NCI-H446 (cell line): Measurements from ENCODE around the gene C5orf47.
A peak's percentile ranks its signal among the peaks of the same experiment; 100 is the strongest.

Experiments
- DNase-seq, 2 experiments: peaks; one replicate each; lab custom pipeline; 2025; lab: John Stamatoyannopoulos, UW

C5orf47 gene

DNA sequence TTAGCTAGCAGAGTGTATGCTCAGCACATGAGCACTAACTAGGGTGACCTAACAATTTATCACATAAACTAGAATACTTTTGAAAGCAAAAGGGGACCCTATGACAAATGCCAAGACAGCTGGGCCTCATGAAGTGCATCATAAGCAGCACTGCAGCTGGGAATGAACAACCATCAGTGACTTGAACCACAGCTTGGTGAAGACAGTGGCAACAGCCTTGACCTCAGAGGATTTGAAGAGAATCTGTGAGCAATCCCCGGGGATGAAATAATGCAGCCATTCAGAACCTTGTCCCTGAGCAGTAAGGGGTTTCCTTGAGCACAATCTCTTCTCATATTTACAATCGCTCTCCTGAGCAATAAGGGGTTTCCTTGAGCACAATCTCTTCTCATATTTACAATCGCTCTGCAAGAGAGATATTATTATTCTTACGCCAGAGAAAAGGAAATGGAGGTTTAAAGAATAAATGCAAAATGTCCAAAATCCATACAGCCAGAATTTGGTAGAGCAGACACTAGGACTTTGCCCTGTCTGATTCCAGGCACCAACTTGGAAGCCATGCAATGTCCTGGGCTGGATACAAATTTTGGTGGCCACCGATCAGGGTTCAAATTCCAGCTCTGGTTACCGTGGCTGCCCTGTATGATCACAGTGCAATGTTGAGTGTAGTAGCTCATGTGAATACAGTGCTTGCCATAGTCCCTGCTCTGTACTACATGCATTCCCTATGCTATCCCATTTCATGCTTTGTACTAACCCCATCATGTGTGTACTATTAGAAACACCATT is 55.7 kb downstream of the C5orf47 start:
- DNase-seq: no peak

DNA sequence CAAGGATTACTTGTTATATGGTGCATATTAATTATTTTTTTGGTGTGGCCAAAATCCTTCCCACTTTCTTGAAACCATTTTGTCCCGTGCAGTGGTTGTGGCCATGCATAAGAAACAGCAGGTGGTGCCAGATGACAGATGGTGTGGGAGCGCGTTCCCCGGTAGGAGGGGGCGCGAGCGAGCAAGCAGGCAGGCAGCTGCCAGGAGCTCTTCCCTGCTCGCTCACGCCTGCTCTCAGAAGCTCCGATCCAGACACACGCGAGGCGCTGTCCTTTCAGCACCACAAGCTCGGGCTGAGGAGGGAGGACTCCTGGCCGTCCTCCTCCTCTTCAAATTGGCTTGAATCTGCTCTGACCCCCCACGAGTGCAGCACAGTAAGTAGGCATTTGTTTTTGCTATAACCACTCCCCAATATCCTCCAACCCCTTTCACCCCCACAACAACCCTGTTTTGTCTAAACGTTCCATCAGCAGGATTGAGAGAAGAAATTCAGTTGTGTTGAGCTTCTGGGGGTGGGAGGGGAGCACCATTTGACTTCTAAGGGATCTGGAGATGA is 56.6 kb downstream of the C5orf47 start, which contains the start of gene NSG2:
NSG2 (plus strand) TSS at position 237 of the 556 bp plus-strand sequence. CDS start 1,050 bp downstream, outside the sequence.
- DNase-seq: peak; percentile 30 to 82

- DNase-seq: no peak
These were observed 57.6 kb downstream of the C5orf47 start for GRCh38 chr5:174046558-174046957.

DNA sequence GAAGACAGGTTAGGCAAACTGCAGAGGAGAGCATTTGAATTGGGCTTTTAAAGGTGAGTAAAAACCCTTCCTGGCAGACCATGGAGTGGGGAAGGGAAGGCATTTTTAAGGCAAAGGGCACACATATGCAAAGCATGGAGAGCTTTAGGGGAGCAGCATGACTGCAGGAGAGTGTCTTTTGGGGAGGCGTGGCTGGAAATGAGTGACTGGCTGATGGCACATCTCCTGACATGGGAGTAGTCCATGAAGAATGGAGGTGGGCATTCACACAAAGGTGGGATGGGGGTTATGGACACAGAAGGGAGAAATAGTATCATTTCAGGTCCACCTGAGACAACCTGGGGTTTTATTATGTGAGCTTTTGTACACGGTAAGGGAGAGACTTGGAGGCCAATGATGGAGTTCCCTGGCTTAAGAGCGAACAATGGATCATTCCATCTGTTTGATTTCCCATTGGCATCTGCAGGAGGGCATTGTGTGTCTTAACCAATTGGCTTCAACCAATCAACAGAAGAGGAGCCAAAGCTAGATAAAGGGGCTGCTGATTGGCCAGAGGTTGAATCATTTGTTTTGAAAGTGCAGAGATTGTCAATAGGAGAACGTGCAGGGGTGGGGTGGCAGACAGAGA is 58.6 kb downstream of the C5orf47 start:
- no peak for DNase-seq

GRCh38 chr5:174052636-174053035 is 63.7 kb downstream of the C5orf47 start:
- no peak for DNase-seq

GRCh38 chr5:174053905-174054304 is 64.9 kb downstream of the C5orf47 start:
- no peak for DNase-seq
